Stimulated activated CD4-positive, alpha-beta T cell treated with anti-CD3 and anti-CD28 coated beads, Interleukin-12 subunit alpha, Interleukin-12 subunit beta, amount 100 ng/mL, for 24 hours (primary cell): Measurements from ENCODE around the gene KCNN3.

Experiments used
- DNase-seq, 2 experiments: peaks; one replicate each; pipeline ENCODE4 v3.0.0-alpha.2; 2020; ENCODE audit warnings: low read depth in 2 of 2

Gene KCNN3

DNA sequence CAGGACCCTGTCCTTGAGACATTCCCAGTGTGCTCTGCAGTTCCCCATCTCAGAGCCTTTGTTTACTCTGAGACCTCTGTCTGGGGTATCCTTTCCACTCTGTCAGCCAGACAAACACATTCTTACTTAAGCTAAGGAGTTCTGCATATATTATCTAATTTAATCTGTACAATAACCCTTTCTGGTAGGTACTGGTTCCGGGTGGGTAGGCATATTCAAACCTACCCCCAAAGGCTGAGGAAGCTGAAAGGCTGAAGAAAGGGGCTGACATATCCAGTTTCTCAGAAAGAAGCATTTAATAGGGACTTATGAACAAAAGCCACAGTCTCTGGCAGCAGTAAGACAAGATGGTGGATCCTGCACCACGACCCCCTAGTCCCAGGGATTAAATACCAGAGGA lies 53.1 kb downstream of the KCNN3 start:
- no peak for DNase-seq

- no peak for DNase-seq
Observed at GRCh38 chr1:154816369-154816768, 53.7 kb downstream of the KCNN3 start.

DNA sequence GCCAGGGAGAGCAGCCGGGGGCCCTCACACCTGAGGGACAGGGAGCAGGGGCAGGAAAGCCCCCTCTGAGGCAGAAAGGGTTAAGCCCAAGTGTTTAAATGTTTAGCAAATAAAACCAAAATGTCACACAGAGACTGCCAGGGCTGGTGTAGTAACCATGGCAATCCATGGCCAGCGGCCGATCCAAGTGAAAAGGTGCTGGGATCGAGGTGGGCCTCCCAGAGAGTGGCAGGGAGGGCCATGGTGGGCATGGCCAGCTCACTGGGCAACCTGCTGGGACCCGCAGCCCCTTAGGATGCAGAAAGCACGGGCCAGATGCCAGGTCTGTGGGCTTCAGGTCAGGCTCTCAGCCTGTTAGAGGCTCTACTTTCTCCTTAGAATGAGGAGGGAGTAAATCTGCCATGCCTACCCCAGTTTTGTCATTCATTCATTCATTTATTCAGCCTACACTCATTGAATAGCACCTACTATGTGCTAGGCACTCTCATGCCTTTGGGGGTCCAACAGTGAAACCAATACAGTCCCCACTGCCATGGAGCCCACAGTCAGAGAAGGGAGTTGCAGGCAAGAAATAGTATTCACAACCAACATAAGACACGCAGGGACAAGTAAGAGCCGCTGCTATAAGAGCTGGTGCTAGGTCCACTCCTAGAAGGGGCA lies 56.1 kb downstream of the KCNN3 start:
- no peak for DNase-seq

GRCh38 chr1:154813300-154813816 lies 56.7 kb downstream of the KCNN3 start:
- DNase-seq, result no peak

DNA sequence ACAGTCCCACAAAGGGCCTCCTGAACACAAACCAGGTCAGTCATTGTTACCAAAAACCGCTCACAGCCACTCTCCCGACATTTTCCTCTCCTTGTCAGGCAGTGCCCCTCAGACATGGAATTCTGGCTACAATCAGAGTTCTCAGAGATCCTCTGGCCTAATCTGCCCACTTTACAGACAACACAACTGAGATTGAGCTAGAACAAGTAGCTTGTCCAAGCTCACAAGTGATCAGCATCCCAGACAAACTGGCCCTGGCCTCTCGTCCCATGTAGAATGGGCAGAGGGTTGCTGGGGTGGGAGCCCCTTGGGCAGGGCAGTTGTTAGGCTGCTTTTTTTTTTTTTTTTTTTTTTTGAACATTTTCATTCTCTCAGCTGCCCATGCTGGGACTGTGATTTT lies 57.2 kb downstream of the KCNN3 start:
- no peak for DNase-seq

DNA sequence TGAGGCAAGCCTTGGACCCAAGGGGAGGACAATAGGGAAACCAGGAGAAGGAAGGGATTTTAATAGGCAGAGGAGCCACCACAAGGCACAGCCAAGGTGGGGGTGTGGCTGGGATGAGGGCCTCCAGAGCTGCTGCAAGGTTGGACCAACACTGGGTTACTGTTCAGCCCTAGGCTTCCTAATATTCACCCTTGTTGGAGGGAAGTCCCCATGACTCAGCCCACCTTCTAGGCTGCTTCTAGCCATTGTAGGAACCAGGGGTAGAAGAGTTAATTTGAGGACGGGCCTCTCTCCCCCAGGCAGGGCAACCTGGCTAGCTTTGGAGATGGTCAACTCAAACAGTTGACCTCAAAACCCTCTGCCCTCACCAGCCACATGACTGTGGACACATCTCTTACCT lies 59.5 kb downstream of the KCNN3 start:
- no peak for DNase-seq

DNA sequence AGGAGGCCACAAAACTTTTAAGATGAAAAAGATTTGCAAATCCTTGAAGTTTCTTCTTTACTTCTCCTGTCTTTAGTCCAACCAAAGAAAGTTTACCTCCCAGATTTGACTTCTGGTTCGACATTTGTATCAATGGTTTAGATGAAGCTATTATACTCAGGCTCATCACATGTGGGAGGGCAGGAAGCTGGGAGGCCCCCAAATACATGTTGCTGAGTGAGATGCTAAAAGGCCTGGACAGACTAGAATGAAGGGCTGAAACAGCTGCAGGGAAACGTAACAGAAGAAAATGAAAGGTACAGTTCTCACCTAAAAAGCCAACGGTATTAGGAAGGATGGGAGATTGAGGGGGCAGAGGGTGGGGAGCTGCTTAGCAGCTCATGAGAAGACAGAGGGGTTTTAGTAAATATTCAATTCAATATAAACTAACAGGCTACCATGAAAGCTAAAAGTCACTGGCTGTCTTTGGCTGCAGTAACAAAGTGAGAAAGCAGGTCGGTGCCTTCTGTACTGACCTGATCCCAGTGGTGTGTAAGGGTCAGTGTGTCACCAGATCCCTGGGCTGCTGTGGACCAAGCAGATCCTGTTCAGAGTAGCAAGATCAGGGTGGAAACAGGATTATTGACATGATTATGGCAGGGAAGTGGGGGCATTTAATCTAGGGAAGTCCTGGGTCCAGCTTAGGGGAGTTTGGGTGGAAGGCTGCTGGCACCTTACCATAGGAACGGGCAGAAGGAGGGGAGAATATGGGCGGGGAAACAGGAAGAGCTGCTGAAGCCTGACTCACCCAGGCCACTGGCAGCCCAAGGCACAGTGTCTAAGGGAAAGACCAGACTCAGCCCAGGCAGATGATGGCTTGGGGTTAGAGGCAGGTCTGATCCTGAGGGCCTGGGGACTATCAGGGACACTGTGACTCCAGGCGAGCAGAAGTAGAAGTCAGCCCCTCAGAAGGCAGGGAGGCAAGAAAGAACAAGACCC lies 60.4 kb downstream of the KCNN3 start:
- no peak for DNase-seq

- DNase-seq, result no peak
Observed at GRCh38 chr1:154808909-154809262, 61.2 kb downstream of the KCNN3 start.

GRCh38 chr1:154808261-154808908 lies 61.7 kb downstream of the KCNN3 start:
- no peak for DNase-seq

GRCh38 chr1:154807048-154807591 lies 63.0 kb downstream of the KCNN3 start:
- no peak for DNase-seq

DNA sequence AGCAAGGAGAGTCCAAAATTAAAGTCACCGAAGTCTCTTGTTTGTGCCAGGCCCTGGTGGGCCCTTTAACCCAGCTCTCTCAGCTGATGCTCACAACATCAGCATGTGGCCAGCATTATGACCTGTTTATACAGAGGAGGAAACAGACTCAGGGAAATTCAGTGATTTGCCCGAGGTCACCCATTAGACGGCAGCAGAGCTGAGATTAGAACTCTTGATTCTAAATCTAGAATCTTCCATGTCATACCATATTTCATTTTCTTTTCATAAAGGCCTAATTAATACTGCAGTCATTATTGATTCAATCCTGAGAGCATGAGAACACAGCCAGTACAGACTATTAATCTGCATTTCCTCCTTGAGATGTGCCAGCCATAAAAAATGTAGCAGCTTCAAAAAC lies 63.7 kb downstream of the KCNN3 start:
- no peak for DNase-seq

DNA sequence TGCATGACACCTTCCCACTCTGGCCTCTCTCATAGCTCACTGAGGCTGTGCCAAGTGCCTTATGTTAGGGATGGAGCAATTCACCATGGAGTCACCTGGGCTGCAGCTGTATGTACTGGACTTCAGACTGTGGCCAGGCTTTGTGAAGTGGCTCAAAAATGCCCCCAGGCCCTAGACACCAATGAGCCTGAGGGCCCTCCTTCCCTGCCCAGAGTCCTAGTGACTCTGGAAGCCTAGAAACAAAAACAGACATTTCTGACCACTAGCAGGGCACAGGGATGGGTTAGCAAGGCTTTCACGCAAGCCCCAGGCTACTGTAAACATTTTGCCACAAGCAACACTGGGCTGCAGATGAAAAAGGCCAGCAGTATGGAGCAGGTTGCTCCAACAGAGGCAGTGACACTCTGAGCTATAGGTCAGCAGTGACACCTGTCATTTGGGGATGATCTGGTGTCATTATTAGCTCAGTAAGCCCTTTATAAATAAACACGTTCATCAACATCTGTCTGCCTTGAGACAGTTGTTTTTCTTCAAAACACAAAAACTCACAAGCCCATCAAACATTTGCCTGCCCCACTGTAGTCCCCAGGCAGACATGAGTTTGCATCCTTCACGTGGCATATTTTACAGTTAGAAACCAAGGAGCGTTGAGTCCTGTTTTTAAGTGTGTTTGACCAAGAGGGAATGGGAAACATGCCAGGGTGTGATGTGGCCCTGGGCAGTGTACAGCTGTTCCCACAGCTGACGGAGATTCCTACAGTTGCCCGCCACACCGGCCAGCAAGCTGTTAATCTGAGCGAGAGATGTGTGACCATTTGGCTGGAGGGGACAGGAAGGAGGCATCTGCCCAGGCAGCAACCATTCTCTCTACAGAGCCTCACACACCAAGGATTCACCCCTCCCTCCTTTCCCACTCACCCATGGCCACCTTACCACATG lies 66.8 kb downstream of the KCNN3 start:
- DNase-seq, result no peak

DNA sequence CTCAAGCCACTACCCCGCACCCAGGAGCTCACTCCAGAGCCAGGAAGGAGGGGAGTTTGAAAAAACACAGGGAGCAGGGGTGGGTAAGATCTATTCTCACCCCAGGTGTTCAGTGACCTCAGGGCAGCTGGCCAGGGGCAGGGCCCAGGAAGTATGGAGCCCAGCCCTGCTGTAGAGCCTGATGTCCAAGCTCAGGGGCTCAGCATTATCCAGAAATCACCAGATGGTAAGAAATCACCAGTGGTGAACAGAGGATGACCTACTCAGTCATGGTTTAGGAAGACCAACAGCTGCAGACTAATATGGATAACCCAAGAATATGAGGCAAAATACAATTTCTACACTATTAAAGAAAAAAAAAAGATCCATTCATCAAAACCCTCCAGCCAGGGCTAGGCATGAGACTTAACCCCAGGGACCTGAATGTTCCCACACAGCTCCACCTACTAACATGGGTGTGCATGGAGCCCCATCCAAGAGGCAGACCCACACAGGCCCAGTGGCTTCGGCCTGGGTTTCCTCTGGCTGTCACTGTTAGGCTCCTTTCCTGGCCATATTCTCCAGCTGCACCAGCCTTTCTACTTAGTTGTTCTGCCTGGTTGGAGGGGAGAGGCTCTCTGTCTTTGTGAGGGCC lies 67.6 kb downstream of the KCNN3 start:
- no peak for DNase-seq

GRCh38 chr1:154801234-154802011 lies 68.7 kb downstream of the KCNN3 start:
- no peak for DNase-seq

DNA sequence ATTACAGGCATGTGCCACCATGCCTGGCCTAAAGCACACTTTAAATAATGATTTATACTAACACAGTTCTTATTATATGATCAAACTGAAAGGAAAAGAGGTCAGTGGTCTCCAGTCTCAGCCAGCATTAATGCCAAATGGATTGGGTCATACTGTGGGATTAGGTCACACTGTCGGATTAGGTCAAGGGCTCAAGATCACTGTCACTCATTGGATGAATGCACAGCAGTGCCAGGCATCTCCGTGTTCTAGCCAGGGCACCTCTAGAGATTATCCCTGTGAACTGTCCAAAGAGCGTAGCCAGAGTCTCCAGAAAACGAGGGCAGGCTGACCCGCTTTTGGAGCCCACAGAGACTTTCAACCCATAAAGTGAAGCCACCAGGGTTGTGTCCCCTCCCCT lies 70.9 kb downstream of the KCNN3 start:
- DNase-seq, result no peak

DNA sequence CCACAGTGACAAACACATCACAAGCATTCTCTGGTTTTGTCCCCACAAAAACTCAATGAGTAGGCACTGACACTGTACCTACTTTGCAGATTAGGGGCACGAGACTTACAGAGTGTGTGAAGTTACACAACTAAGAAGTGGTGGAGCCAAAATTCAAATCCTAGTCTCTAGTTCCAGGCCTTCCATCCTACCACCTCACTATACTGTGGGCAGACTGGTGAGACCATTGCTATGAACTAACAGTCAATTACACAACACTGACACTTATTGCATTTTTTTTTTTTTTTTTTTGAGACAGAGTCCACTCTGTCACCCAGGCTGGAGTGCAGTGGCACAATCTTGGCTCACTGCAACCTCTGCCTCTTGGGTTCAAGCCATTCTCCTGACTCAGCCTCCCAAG lies 71.4 kb downstream of the KCNN3 start:
- no peak for DNase-seq

GRCh38 chr1:154797175-154797574 lies 72.9 kb downstream of the KCNN3 start:
- DNase-seq, result no peak

- no peak for DNase-seq
Observed at GRCh38 chr1:154796303-154796892, 73.7 kb downstream of the KCNN3 start.

DNA sequence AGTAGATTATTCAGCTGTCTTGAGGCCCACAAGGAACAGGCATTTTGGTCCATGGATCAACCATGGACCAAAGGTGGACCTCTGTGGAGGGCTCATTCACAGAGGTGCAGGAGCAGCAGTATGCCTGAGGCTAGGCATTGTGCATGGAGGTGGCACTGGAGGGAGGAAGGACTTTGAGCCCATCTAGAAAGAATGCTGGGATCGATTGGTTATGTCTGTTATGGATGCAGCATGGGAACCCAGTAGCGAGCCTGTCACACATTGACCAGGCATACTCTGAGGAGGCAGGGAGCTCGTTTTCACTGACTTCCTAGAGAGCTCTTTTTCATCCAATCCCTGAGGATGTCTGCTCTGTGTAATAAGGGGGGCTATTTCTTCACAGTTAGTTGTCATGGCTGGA lies 75.5 kb downstream of the KCNN3 start:
- DNase-seq, result no peak
